Mucosa of descending colon (tissue), 3 donors: ENCODE measurements around the gene LCLAT1. TPM values are rescaled to one million over a fixed set of nuclear protein-coding genes. Genes with fewer than 3 reads are reported as not detected.

ENCODE experiments used
- ATAC-seq: fragments of 200-7000 bp; cut with Tn5 transposase; one replicate; pipeline ENCODE4 v1.9.1; 2020; ENCODE audit warnings: mild to moderate bottlenecking, moderate library complexity
- DNase-seq, 3 donors: peaks; one replicate each; pipeline ENCODE4 v3.0.0-alpha.2; 2020
- H3K36me3 ChIP-seq: fragments of 200-600 bp; one replicate; pipeline ENCODE4 v1.8.0; 2021; ENCODE audit warnings: low read depth, mild to moderate bottlenecking
- H3K4me1 ChIP-seq: fragments of 200-600 bp; one replicate; pipeline ENCODE4 v1.8.0; 2021; ENCODE audit warnings: low read depth, mild to moderate bottlenecking
- H3K4me3 ChIP-seq: fragments of 200-600 bp; one replicate; pipeline ENCODE4 v1.8.0; 2021; ENCODE audit warnings: mild to moderate bottlenecking
- H3K9me3 ChIP-seq: fragments of 200-600 bp; one replicate; pipeline ENCODE4 v1.8.0; 2021; ENCODE audit warnings: mild to moderate bottlenecking
- CTCF ChIP-seq: fragments of 200-600 bp; IDR thresholded peaks from one replicate; pipeline ENCODE4 v1.8.0; 2022; ENCODE audit warnings: antibody characterized with exemption, mild to moderate bottlenecking
- intact Hi-C, 2 donors: fragments of 100-400 bp; cut with DNase I in 1 of 2; cut with micrococcal nuclease in 1 of 2; formaldehyde crosslinking; loops; one replicate each; pipeline versions ENCODE4 v1.11.0 to v1.11.1; 2022; cut with DNase I, micrococcal nuclease
- total RNA-seq, 3 donors: library from RNA; stranded (reverse); fragmentation: NEBNext Ultra II Directional in 2 of 3; extraction: Animal tissue kit (Norgen Biotek cat#: 25700) in 2 of 3; gene quantifications; one replicate each; pipeline versions ENCODE4 v1.2.1 to v1.2.4, GENCODE V29; 2021 to 2023
- donor health status: DM: no; HTN: no; CAD: no; lungs with moderate emphysema.
- donor health status: DM: no; HTN: no; CAD: no.
- donor health status: DM: no; HTN: yes; CAD: no.

Gene LCLAT1
- total RNA-seq, 3 donors from 2014 or later, result 18.1 to 27.1 (median 22.2) TPM

- Histone ChIP-seq H3K4me3 (no peak overlapping the region), H3K4me1 (no peaks in the 10 kb centered on the region), H3K36me3 (no peaks in the 10 kb centered on the region), H3K9me3 (no peaks in the 10 kb centered on the region)
- no peak for TF ChIP-seq CTCF
- ATAC-seq, result no peak
- intact Hi-C loops, result no loop called here
- no peak for DNase-seq
These were observed 244.3 kb downstream of the LCLAT1 start for GRCh38 chr2:30691091-30691947.

- ATAC-seq, result peak; percentile 23
- no peaks in the 10 kb centered on the region for H3K36me3 ChIP-seq
- no peak overlapping the region for H3K4me3 ChIP-seq
- no peaks in the 10 kb centered on the region for H3K4me1 ChIP-seq
- no peak for DNase-seq
- H3K9me3 ChIP-seq, result no peaks in the 10 kb centered on the region
- intact Hi-C loops, result no loop called here
- TF ChIP-seq CTCF, result no peak
These were observed 245.1 kb downstream of the LCLAT1 start for GRCh38 chr2:30691948-30692828.

GRCh38 chr2:30692829-30693275, 245.8 kb downstream of the LCLAT1 start:
- DNase-seq, result no peak
- H3K4me3 ChIP-seq, result no peak overlapping the region
- H3K9me3 ChIP-seq, result no peaks in the 10 kb centered on the region
- no peaks in the 10 kb centered on the region for H3K4me1 ChIP-seq
- no peaks in the 10 kb centered on the region for H3K36me3 ChIP-seq
- intact Hi-C loops, result no loop called here
- ATAC-seq, result no peak
- no peak for TF ChIP-seq CTCF

Other genes with a start within 250 kb of the LCLAT1 start
- 10 to 100 TPM in 2 of 3 donors, 1 to 10 TPM in 1; 7.2 to 12.8 (median 12.4) TPM for gene LBH, start 215.7 kb upstream of the LCLAT1 start, total RNA-seq